Measurements from ENCODE around the gene AMHR2. TPM values are rescaled to one million over a fixed set of nuclear protein-coding genes. Genes with fewer than 3 reads are reported as not detected.

The AMHR2 gene
- total and polyA plus RNA-seq, 2 donors from 2014 or later, result not detected

GRCh38 chr12:53454707-53455106 is 31.1 kb downstream of the AMHR2 start:
- no peak for TF ChIP-seq CTCF (IDR thresholded peaks at IDR 0.05; ENCODE audit: borderline replicate concordance, extremely low read depth, insufficient read depth)
- intact Hi-C loops (cut with DNase I), result no loop called here
- Histone ChIP-seq H3K27me3 (ENCODE audit: control insufficient read depth, insufficient read depth, low read length) (no peaks in the 10 kb centered on the region), H3K4me1 (ENCODE audit: control insufficient read depth in 2 of 3, insufficient read depth in 2 of 3, low read depth in 1 of 3, low read length in 3 of 3) (peaks cover 5 to 15% (median 12%) of the 10 kb centered on the region in 3 donors), H3K4me3 (ENCODE audit: low read length in 3 of 3) (peak overlapping the region in 2 of 3 donors; percentile 79 to 82), H3K9ac (ENCODE audit: low read length in 3 of 3) (peak overlapping the region in 1 of 3 donors; percentile 91), H3K9me3 (ENCODE audit: control insufficient read depth in 2 of 3, insufficient read depth in 1 of 3, low read length in 3 of 3) (no peaks in the 10 kb centered on the region), H3K36me3 (ENCODE audit: control insufficient read depth in 2 of 3, insufficient read depth in 3 of 3, low read length in 3 of 3) (peaks cover 24 to 50% (median 32%) of the 10 kb centered on the region in 3 donors), H3K27ac (ENCODE audit: low read depth in 2 of 2, low read length in 2 of 2) (no peak overlapping the region)
- FAIRE-seq, result no peak
- DNase-seq, result peak in 1 of 5 donors; percentile 21

- Histone ChIP-seq H3K36me3 (ENCODE audit: control insufficient read depth in 2 of 3, insufficient read depth in 3 of 3, low read length in 3 of 3) (peaks cover 37 to 71% (median 52%) of the 10 kb centered on the region in 3 donors), H3K9me3 (ENCODE audit: control insufficient read depth in 2 of 3, insufficient read depth in 1 of 3, low read length in 3 of 3) (no peaks in the 10 kb centered on the region), H3K27me3 (ENCODE audit: control insufficient read depth, insufficient read depth, low read length) (no peaks in the 10 kb centered on the region), H3K9ac (ENCODE audit: low read length in 3 of 3) (peak overlapping the region in 1 of 3 donors; percentile 10), H3K4me3 (ENCODE audit: low read length in 3 of 3) (no peak overlapping the region), H3K4me1 (ENCODE audit: control insufficient read depth in 2 of 3, insufficient read depth in 2 of 3, low read depth in 1 of 3, low read length in 3 of 3) (peaks cover 5 to 21% (median 17%) of the 10 kb centered on the region in 3 donors), H3K27ac (ENCODE audit: low read depth in 2 of 2, low read length in 2 of 2) (no peak overlapping the region)
- intact Hi-C loops (cut with DNase I), result no loop called here
- DNase-seq, result no peak
- FAIRE-seq, result no peak
- TF ChIP-seq CTCF (IDR thresholded peaks at IDR 0.05; ENCODE audit: borderline replicate concordance, extremely low read depth, insufficient read depth), result no peak
Measured at GRCh38 chr12:53456654-53457366, 33.2 kb downstream of the AMHR2 start.

- Histone ChIP-seq H3K4me1 (ENCODE audit: control insufficient read depth in 2 of 3, insufficient read depth in 2 of 3, low read depth in 1 of 3, low read length in 3 of 3) (peaks cover 2 to 23% (median 18%) of the 10 kb centered on the region in 3 donors), H3K36me3 (ENCODE audit: control insufficient read depth in 2 of 3, insufficient read depth in 3 of 3, low read length in 3 of 3) (peaks cover 44 to 93% (median 73%) of the 10 kb centered on the region in 3 donors), H3K4me3 (ENCODE audit: low read length in 3 of 3) (no peak overlapping the region), H3K27me3 (ENCODE audit: control insufficient read depth, insufficient read depth, low read length) (no peaks in the 10 kb centered on the region), H3K9ac (ENCODE audit: low read length in 3 of 3) (no peak overlapping the region), H3K27ac (ENCODE audit: low read depth in 2 of 2, low read length in 2 of 2) (no peak overlapping the region), H3K9me3 (ENCODE audit: control insufficient read depth in 2 of 3, insufficient read depth in 1 of 3, low read length in 3 of 3) (no peaks in the 10 kb centered on the region)
- TF ChIP-seq CTCF (IDR thresholded peaks at IDR 0.05; ENCODE audit: borderline replicate concordance, extremely low read depth, insufficient read depth), result no peak
- DNase-seq (no peak), FAIRE-seq (no peak)
- intact Hi-C loops (cut with DNase I), result no loop called here
Measured at GRCh38 chr12:53459097-53459496, 35.4 kb downstream of the AMHR2 start.
